ENCODE measurements around the gene KTN1. TPM values are rescaled to one million over a fixed set of nuclear protein-coding genes. Genes with fewer than 3 reads are reported as not detected.

KTN1 gene
- total and polyA plus RNA-seq, 4 donors = 57.1 to 152 (median 80.5) TPM

DNA sequence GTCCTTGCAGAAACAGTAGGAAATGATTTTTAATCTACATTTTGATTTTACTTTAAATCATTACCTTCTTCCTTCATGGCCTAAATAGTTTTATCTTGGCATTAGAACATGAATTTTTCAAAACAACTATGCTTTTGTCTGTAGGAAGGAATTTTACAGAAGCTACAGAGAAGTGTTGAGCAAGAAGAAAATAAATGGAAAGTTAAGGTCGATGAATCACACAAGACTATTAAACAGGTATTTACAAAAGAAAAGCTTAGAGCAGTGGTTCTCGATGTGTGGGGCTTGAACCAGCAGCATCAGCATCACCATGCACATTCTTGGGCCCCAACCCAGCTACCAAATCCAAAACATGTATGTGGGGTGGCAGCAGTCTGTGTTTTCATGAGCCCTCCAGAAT lies 91.6 kb downstream of the KTN1 start:
- Histone ChIP-seq H3K9ac (ENCODE audit: insufficient read depth in 1 of 2, low read length in 2 of 2) (no peak overlapping the region), H3K36me3 (ENCODE audit: control insufficient read depth in 4 of 4, insufficient read depth in 4 of 4, low read length in 4 of 4) (peaks cover 3 to 40% (median 18%) of the 10 kb centered on the region in 4 donors), H3K4me1 (ENCODE audit: control insufficient read depth in 5 of 5, insufficient read depth in 5 of 5, low read length in 5 of 5) (peaks cover 0 to 7% (median 0%) of the 10 kb centered on the region in 5 donors), H3K27me3 (ENCODE audit: control insufficient read depth in 3 of 3, insufficient read depth in 3 of 3, low read length in 2 of 3) (no peaks in the 10 kb centered on the region), H3K4me3 (no peak overlapping the region), H3K9me3 (ENCODE audit: control insufficient read depth in 4 of 4, insufficient read depth in 3 of 4, low read length in 3 of 4) (no peaks in the 10 kb centered on the region), H3K27ac (ENCODE audit: low read depth in 1 of 2, low read length in 1 of 2) (no peak overlapping the region)
- DNase-seq (no peak), ATAC-seq (ENCODE audit: insufficient read depth, low FRiP score) (no peak)
- WGBS, 2 donors = 95 to 100% methylated on average over 2 of the region's 2 CpGs
- TF ChIP-seq, protein P1, sequence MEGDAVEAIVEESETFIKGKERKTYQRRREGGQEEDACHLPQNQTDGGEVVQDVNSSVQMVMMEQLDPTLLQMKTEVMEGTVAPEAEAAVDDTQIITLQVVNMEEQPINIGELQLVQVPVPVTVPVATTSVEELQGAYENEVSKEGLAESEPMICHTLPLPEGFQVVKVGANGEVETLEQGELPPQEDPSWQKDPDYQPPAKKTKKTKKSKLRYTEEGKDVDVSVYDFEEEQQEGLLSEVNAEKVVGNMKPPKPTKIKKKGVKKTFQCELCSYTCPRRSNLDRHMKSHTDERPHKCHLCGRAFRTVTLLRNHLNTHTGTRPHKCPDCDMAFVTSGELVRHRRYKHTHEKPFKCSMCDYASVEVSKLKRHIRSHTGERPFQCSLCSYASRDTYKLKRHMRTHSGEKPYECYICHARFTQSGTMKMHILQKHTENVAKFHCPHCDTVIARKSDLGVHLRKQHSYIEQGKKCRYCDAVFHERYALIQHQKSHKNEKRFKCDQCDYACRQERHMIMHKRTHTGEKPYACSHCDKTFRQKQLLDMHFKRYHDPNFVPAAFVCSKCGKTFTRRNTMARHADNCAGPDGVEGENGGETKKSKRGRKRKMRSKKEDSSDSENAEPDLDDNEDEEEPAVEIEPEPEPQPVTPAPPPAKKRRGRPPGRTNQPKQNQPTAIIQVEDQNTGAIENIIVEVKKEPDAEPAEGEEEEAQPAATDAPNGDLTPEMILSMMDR (IDR thresholded peaks at IDR 0.05; ENCODE audit: control extremely low read depth, extremely low read depth) = no peak

GRCh38 chr14:55673048-55673447 lies 93.0 kb downstream of the KTN1 start:
- no peaks in the 10 kb centered on the region for H3K27me3 ChIP-seq (ENCODE audit: control insufficient read depth in 3 of 3, insufficient read depth in 3 of 3, low read length in 2 of 3)
- peaks cover 3 to 40% (median 18%) of the 10 kb centered on the region in 4 donors for H3K36me3 ChIP-seq (ENCODE audit: control insufficient read depth in 4 of 4, insufficient read depth in 4 of 4, low read length in 4 of 4)
- ATAC-seq (ENCODE audit: insufficient read depth, low FRiP score) = no peak
- WGBS, 2 donors = 95 to 97% methylated on average over 2 of the region's 2 CpGs
- no peak overlapping the region for H3K27ac ChIP-seq (ENCODE audit: low read depth in 1 of 2, low read length in 1 of 2)
- no peak overlapping the region for H3K4me3 ChIP-seq
- H3K4me1 ChIP-seq (ENCODE audit: control insufficient read depth in 5 of 5, insufficient read depth in 5 of 5, low read length in 5 of 5) = peaks cover 0 to 7% (median 0%) of the 10 kb centered on the region in 5 donors
- TF ChIP-seq, protein P1 (IDR thresholded peaks at IDR 0.05; ENCODE audit: control extremely low read depth, extremely low read depth) = no peak
- DNase-seq = no peak
- no peak overlapping the region for H3K9ac ChIP-seq (ENCODE audit: insufficient read depth in 1 of 2, low read length in 2 of 2)
- no peaks in the 10 kb centered on the region for H3K9me3 ChIP-seq (ENCODE audit: control insufficient read depth in 4 of 4, insufficient read depth in 3 of 4, low read length in 3 of 4)

DNA sequence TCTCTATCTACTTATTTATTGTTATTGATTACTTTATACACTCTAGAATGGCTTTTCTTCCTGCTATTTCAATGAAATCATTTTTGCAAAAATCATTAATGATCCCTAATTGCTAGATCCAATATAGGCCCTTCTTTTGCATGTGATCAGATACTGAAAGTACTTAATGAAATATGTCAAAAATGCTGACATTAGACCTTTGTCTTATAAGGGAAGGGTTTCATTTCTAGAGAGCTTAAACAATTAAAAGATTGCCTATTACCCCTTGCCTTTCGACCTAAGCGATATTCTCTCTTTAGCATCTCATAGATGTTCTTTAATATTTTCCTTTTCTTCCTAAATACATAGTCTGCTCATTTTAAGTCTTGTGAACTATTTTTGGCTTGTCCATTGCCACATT lies 101.1 kb downstream of the KTN1 start:
- no peak for DNase-seq
- Histone ChIP-seq H3K27me3 (ENCODE audit: control insufficient read depth in 3 of 3, insufficient read depth in 3 of 3, low read length in 2 of 3) (no peaks in the 10 kb centered on the region), H3K9ac (ENCODE audit: insufficient read depth in 1 of 2, low read length in 2 of 2) (no peak overlapping the region), H3K36me3 (ENCODE audit: control insufficient read depth in 4 of 4, insufficient read depth in 4 of 4, low read length in 4 of 4) (peaks cover 14 to 33% (median 27%) of the 10 kb centered on the region in 4 donors), H3K4me3 (no peak overlapping the region), H3K9me3 (ENCODE audit: control insufficient read depth in 4 of 4, insufficient read depth in 3 of 4, low read length in 3 of 4) (no peaks in the 10 kb centered on the region), H3K27ac (ENCODE audit: low read depth in 1 of 2, low read length in 1 of 2) (no peak overlapping the region), H3K4me1 (ENCODE audit: control insufficient read depth in 5 of 5, insufficient read depth in 5 of 5, low read length in 5 of 5) (peaks cover 0 to 12% (median 0%) of the 10 kb centered on the region in 5 donors)
- 98 to 99% methylated on average over 2 of the region's 2 CpGs for WGBS, 2 donors
- TF ChIP-seq, protein P1 (IDR thresholded peaks at IDR 0.05; ENCODE audit: control extremely low read depth, extremely low read depth) = no peak
- no peak for ATAC-seq (ENCODE audit: insufficient read depth, low FRiP score)
